Ovary (tissue), 9 donors: ENCODE measurements around the gene JAM2. TPM values are rescaled to one million over a fixed set of nuclear protein-coding genes. Genes with fewer than 3 reads are reported as not detected.
A peak's percentile ranks its signal among the peaks of the same experiment; 100 is the strongest.
"Not testable (repeated sequence)": the region's sequence is repeated elsewhere in the genome, so short reads cannot be mapped to it uniquely, and the experiment has no call there.

ENCODE experiments used
- DNase-seq, 5 donors: peaks; one replicate each; pipeline ENCODE4 v3.0.0-alpha.2; 2019 to 2020
- H3K27ac ChIP-seq, 2 donors: fragments of 200-600 bp; one replicate each; pipeline versions ENCODE4 v1.5.1 to v1.8.0; 2019 to 2022
- H3K27me3 ChIP-seq: fragments of 200-600 bp; one replicate; pipeline ENCODE4 v1.8.0; 2022
- H3K36me3 ChIP-seq: fragments of 200-600 bp; sonication (generic); one replicate; pipeline ENCODE4 v1.5.1; 2019
- H3K4me1 ChIP-seq: one replicate; pipeline ENCODE4 v1.8.1; 2013; ENCODE audit warnings: mild to moderate bottlenecking, moderate library complexity; ENCODE audit not compliant: insufficient read depth
- H3K4me3 ChIP-seq: fragments of 200-600 bp; sonication (generic); one replicate; pipeline ENCODE4 v1.5.1; 2017
- H3K9me3 ChIP-seq, 2 donors: fragments of 200-600 bp in 1 of 2; sonication (generic) in 1 of 2; one replicate each; pipeline versions ENCODE4 v1.5.1 to v1.8.1; 2013 to 2019; ENCODE audit warnings: mild to moderate bottlenecking in 1 of 2, moderate library complexity in 1 of 2
- EP300 ChIP-seq: sonication (generic); formaldehyde crosslinking; IDR thresholded peaks from one replicate; pipeline ENCODE4 v1.6.1; 2017; ENCODE audit warnings: antibody characterized with exemption
- POLR2A ChIP-seq: fragments of 450-650 bp; IDR thresholded peaks from one replicate; pipeline ENCODE4 v1.6.1; 2017; ENCODE audit warnings: antibody characterized with exemption, mild to moderate bottlenecking, moderate library complexity
- WGBS, 3 donors: extraction: QIAGEN DNeasy Blood & Tissue Kit in 1 of 3; methylation state at CpG; one replicate each; pipeline versions ENCODE4 v1.1.5 to v1.1.7; 2013 to 2017; 5-methylcytosine and 5-hydroxymethylcytosine counted together
- intact Hi-C, 4 donors: fragments of 100-400 bp; cut with DNase I; formaldehyde crosslinking; loops; one replicate each; pipeline versions ENCODE4 v1.11.0 to v1.15.1; 2022 to 2023
- polyA plus RNA-seq, 2 donors: library from polyadenylated mRNA; stranded (reverse); fragments of 200-250 nt in 1 of 2; fragments of 350-450 nt in 1 of 2; fragmentation: Illumina TruSeq in 1 of 2; extraction: RNeasy Lipid Tissue Mini Kit (QIAGEN cat#74804) in 1 of 2; gene quantifications; one replicate each; pipeline ENCODE4 v1.2.3, GENCODE V29; 2013 to 2014
- total RNA-seq, 7 donors: library from RNA; depleted of rRNA in 2 of 7; stranded (reverse); fragments of >200 nt in 2 of 7; fragmentation: NEBNext Ultra II Directional in 3 of 7; extraction: Animal tissue kit (Norgen Biotek cat#: 25700) in 3 of 7; gene quantifications; one replicate each; pipeline versions ENCODE4 v1.1.0 to v1.2.4, GENCODE V29; 2016 to 2023
- TF ChIP-seq, protein P1 (sequence below), 3 donors: fragments of 450-650 bp in 2 of 3; fragments of 200-600 bp in 1 of 3; IDR thresholded peaks; one replicate each; pipeline versions ENCODE4 v1.5.1 to v1.8.0; 2016 to 2022; ENCODE audit warnings: antibody characterized with exemption in 3 of 3, mild to moderate bottlenecking in 1 of 3
- donor health status: DM: no; HTN: no; CAD: no; lungs with moderate emphysema.
- donor health status: DM: no; HTN: no; CAD: no.
- donor health status: Bipolar disorder and iron deficiency.
- donor health status: DM: yes; HTN: yes; CAD: no.
- donor health status: DM: no; HTN: no; CAD: no.
- donor health status: DM: yes; HTN: yes; CAD: no.

The JAM2 gene
- total and polyA plus RNA-seq, 9 donors, result 11.7 to 65.4 (median 23.7) TPM

DNA sequence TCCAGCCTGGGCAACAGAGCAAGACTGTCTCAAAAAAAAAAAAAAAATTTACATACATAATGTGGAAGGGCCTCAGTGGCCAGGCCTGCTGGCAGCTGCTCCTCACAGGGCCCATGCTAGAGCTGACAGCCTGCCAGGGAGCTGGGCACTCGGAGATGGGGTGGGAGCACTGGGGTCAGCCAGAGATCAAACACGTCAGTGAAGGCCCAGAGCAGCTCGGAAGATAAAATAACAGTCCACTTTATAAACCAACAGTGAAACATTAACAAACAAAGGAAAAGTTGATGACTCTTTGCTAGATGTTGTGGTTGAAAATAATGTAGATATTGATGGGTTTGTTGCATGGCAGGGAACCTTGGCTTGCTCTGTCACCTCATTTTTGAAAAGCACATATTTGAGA, 52.9 kb downstream of the JAM2 start:
- H3K9me3 ChIP-seq, result no peaks in the 10 kb centered on the region
- no peaks in the 10 kb centered on the region for H3K27me3 ChIP-seq
- H3K4me1 ChIP-seq, result no peaks in the 10 kb centered on the region
- H3K4me3 ChIP-seq, result no peak overlapping the region
- no peak for DNase-seq
- TF ChIP-seq EP300 (no peak), POLR2A (no peak)
- TF ChIP-seq, protein P1, sequence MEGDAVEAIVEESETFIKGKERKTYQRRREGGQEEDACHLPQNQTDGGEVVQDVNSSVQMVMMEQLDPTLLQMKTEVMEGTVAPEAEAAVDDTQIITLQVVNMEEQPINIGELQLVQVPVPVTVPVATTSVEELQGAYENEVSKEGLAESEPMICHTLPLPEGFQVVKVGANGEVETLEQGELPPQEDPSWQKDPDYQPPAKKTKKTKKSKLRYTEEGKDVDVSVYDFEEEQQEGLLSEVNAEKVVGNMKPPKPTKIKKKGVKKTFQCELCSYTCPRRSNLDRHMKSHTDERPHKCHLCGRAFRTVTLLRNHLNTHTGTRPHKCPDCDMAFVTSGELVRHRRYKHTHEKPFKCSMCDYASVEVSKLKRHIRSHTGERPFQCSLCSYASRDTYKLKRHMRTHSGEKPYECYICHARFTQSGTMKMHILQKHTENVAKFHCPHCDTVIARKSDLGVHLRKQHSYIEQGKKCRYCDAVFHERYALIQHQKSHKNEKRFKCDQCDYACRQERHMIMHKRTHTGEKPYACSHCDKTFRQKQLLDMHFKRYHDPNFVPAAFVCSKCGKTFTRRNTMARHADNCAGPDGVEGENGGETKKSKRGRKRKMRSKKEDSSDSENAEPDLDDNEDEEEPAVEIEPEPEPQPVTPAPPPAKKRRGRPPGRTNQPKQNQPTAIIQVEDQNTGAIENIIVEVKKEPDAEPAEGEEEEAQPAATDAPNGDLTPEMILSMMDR (IDR thresholded peaks at IDR 0.05), result no peak
- intact Hi-C loops, result no loop called here
- 80 to 85% (median 84%) methylated on average over 3 of the region's 3 CpGs for WGBS, 3 donors
- no peak overlapping the region for H3K27ac ChIP-seq
- no peaks in the 10 kb centered on the region for H3K36me3 ChIP-seq

DNA sequence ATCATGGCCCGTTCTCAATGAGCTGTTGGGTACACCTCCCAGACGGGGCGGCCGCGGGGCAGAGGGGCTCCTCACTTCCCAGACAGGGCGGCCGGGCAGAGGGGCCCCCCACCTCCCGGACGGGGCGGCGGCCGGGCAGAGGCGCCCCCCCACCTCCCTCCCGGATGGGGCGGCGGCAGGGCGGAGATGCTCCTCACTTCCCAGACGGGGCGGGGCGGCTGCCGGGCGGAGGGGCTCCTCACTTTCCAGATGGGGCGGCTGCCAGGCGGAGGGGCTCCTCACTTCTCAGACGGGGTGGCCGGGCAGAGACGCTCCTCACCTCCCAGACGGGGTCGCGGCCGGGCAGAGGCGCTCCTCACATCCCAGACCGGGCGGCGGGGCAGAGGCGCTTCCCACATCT, 56.4 kb downstream of the JAM2 start:
- 92 to 95% (median 95%) methylated on average over 17 to 36 of the region's 36 CpGs for WGBS, 3 donors
- H3K36me3 ChIP-seq, intact Hi-C loops, H3K9me3 ChIP-seq, H3K27me3 ChIP-seq, H3K27ac ChIP-seq, H3K4me3 ChIP-seq, H3K4me1 ChIP-seq, DNase-seq: not testable (repeated sequence)

DNA sequence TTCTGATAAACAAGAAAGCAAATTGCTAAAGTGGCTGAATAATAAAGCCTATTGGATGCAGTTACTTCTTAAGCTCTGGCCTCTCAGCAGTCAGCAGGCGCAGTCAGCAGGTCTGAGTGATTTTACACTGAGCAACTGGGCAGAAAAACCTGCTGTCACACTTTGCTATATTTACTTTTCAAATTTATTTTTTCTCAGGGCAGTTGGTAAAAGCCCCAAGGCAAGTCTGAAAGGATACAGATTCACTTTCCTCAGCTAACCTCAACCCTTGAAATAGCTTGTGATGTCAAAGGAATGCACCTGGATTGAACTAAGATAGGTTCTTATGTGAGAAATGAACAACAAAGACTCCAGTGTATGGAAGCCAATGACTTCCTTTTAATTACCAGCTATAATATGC, 61.7 kb downstream of the JAM2 start:
- TF ChIP-seq, protein P1 (IDR thresholded peaks at IDR 0.05), result no peak
- no peak for TF ChIP-seq POLR2A
- no peak for TF ChIP-seq EP300
- Histone ChIP-seq H3K27me3 (no peaks in the 10 kb centered on the region), H3K4me3 (no peak overlapping the region), H3K27ac (no peak overlapping the region), H3K36me3 (no peaks in the 10 kb centered on the region), H3K4me1 (no peaks in the 10 kb centered on the region), H3K9me3 (no peaks in the 10 kb centered on the region)
- intact Hi-C loops, result no loop called here
- no peak for DNase-seq
- WGBS, 3 donors, result 96 to 97% (median 97%) methylated on average over 1 of the region's 1 CpG

DNA sequence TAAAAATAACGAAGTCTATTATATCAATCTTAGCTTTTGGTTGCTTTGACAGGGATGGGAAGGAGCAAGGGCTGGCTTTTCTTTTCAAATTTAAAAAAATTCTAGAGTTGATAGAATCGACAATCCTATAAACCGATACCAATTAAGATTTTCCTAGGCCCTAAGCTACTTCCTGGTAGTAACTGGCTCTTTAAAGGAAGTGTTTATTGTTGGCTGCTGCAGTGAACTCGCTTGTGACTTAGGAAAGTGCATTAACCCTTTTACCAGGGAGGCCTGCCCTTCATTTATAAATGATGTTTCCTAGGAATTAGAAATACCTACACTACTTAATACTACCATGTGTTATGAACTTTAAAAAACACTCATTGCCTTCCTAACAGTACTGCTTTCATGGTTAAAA, 62.5 kb downstream of the JAM2 start:
- 57 to 65% (median 63%) methylated on average over 4 of the region's 4 CpGs for WGBS, 3 donors
- H3K27me3 ChIP-seq, result no peaks in the 10 kb centered on the region
- DNase-seq, result no peak
- H3K27ac ChIP-seq, result no peak overlapping the region
- intact Hi-C loops, result no loop called here
- H3K4me1 ChIP-seq, result no peaks in the 10 kb centered on the region
- no peaks in the 10 kb centered on the region for H3K36me3 ChIP-seq
- no peak overlapping the region for H3K4me3 ChIP-seq
- H3K9me3 ChIP-seq, result no peaks in the 10 kb centered on the region
- TF ChIP-seq, protein P1 (IDR thresholded peaks at IDR 0.05), result no peak
- TF ChIP-seq POLR2A (no peak), EP300 (no peak)

DNA sequence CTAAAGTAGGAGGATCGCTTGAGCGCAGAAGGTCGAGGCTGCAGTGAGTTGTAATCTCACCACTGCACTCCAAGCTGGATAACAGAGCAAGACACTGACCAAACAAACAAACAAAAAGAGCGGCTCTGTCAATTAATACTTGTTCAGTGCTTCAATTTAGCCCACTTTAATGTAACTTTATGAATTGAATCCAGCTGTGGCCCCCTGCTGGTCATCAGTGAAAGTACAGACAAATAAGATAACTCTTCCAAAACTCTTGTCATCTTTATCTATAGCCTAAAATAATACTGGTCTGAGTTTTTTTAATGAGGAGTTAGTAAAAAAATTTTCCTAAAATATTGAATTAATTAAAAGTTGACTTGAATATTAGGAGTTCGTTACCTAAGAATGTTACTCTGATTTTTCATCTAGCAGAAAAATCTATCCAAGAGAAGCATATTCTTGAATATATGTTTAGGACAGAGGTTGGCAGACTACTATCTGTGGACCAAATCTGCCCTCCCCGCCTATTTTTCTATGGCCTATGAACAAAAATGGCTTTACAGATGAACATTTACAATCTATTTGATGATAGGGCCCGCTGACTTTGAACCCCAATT, 69.5 kb downstream of the JAM2 start:
- no peaks in the 10 kb centered on the region for H3K27me3 ChIP-seq
- H3K27ac ChIP-seq, result no peak overlapping the region
- no peak for TF ChIP-seq EP300
- no peak for TF ChIP-seq POLR2A
- TF ChIP-seq, protein P1 (IDR thresholded peaks at IDR 0.05), result peak; percentile 60 to 69 (median 66)
- intact Hi-C loops, result loop anchor here (2.0 to 5.0 kb wide), 2 partner anchors 100 to 101 kb away; partner anchors contain the start of gene MRPL39 (in 3 of the 4)
- 57 to 63% (median 60%) methylated on average over 7 of the region's 7 CpGs for WGBS, 3 donors
- H3K4me1 ChIP-seq, result no peaks in the 10 kb centered on the region
- no peaks in the 10 kb centered on the region for H3K36me3 ChIP-seq
- peak in 3 of 5 donors; percentile 15 to 60 (median 33) for DNase-seq
- no peak overlapping the region for H3K4me3 ChIP-seq
- H3K9me3 ChIP-seq, result no peaks in the 10 kb centered on the region
